HEK293T (cell line): ENCODE measurements around the gene KRTAP9-4.

Experiments used
- ARNT ChIP-seq: fragments of 450-650 bp; IDR thresholded peaks from 2 replicates; pipeline ENCODE4 v1.6.1; 2017; ENCODE audit warnings: mild to moderate bottlenecking
- BHLHE40 ChIP-seq: fragments of 450-650 bp; IDR thresholded peaks from 2 replicates; pipeline ENCODE4 v1.6.1; 2016; ENCODE audit warnings: mild to moderate bottlenecking, moderate library complexity, borderline replicate concordance
- ELF4 ChIP-seq: fragments of 450-650 bp; IDR thresholded peaks from 2 replicates; pipeline ENCODE4 v1.6.1; 2017; ENCODE audit warnings: antibody characterized with exemption
- FOXA1 ChIP-seq: fragments of 450-650 bp; IDR thresholded peaks from 2 replicates; pipeline ENCODE4 v1.6.1; 2016; ENCODE audit warnings: mild to moderate bottlenecking
- FOXK2 ChIP-seq: fragments of 450-650 bp; IDR thresholded peaks from 2 replicates; pipeline ENCODE4 v1.6.1; 2016; ENCODE audit warnings: mild to moderate bottlenecking
- FOXM1 ChIP-seq: fragments of 450-650 bp; IDR thresholded peaks from 2 replicates; pipeline ENCODE4 v1.6.1; 2017; ENCODE audit warnings: mild to moderate bottlenecking, borderline replicate concordance
- SP1 ChIP-seq: fragments of 450-650 bp; IDR thresholded peaks from 2 replicates; pipeline ENCODE4 v1.6.1; 2017
- SUZ12 ChIP-seq: fragments of 450-650 bp; IDR thresholded peaks from 2 replicates; pipeline ENCODE4 v1.6.1; 2016; ENCODE audit warnings: mild to moderate bottlenecking
- TARDBP ChIP-seq: fragments of 450-650 bp; IDR thresholded peaks from 2 replicates; pipeline ENCODE4 v1.6.1; 2016
- ZNF384 ChIP-seq: fragments of 450-650 bp; IDR thresholded peaks from 2 replicates; pipeline ENCODE4 v1.6.1; 2016

DNA sequence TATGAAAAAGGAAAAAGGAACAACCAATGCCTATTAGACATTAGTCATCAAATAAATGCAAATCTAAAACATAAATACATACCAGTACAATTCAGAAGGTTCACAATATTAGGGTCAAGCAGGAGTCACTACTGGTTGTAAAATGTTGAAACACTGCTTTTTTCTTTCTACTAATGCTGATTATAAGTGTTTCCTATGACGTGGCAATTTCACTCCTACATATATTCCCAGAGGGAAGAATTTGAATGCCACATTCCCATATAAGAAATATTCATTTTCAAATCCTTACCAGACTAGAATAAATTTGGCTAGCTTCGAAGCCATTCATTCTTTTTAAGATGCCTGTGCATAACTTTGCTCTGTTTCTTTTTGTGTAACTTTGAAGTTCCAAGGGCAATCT lies 25.7 kb upstream of the KRTAP9-4 start:
- no peak for TF ChIP-seq TARDBP
- TF ChIP-seq ELF4, result no peak
- TF ChIP-seq SUZ12, result no peak
- no peak for TF ChIP-seq ARNT
- TF ChIP-seq ZNF384, result no peak
- TF ChIP-seq SP1, result no peak
- no peak for TF ChIP-seq FOXK2
- TF ChIP-seq BHLHE40, result no peak
- no peak for TF ChIP-seq FOXA1
- no peak for TF ChIP-seq FOXM1
